H54 (cell line): ENCODE measurements around the gene GRID2IP.
A peak's percentile ranks its signal among the peaks of the same experiment; 100 is the strongest.

ENCODE experiments used
- DNase-seq: peaks from one replicate; pipeline ENCODE4 v3.0.0; 2011; ENCODE audit warnings: low spot score, mixed read lengths; ENCODE audit not compliant: insufficient read length
- FAIRE-seq: peaks from 3 replicates; lab custom pipeline; 2011; peaks lifted over from hg19 to GRCh38; lab: Jason Lieb, UNC
- POLR2A ChIP-seq: IDR thresholded peaks from 2 replicates; pipeline ENCODE4 v1.6.1; 2011; ENCODE audit warnings: low read depth, mild to moderate bottlenecking, low read length

Gene GRID2IP

GRCh38 chr7:6516387-6516983 lies 34.8 kb downstream of the GRID2IP start:
- FAIRE-seq (no peak), DNase-seq (peak; percentile 83)
- TF ChIP-seq POLR2A = no peak

DNA sequence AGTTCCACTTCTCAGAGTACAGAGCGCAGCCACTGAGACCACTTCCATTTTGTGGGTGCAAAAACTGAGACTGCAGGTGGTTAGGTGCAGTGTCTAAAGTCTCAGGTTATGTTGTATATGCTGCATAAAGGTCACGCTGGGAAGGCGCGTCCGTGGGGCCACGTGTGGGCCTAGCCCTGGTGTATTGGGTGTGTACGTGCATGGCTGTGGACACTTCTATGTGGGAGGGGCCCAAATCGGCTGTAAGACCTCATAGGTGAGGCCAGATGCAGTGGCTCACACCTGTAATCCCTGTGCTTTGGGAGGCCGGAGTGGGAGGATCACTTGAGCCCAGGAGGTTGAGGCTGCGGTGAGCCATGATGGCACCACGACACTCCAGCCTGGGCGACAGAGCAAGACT lies 37.7 kb downstream of the GRID2IP start:
- TF ChIP-seq POLR2A = no peak
- FAIRE-seq (no peak), DNase-seq (no peak)

DNA sequence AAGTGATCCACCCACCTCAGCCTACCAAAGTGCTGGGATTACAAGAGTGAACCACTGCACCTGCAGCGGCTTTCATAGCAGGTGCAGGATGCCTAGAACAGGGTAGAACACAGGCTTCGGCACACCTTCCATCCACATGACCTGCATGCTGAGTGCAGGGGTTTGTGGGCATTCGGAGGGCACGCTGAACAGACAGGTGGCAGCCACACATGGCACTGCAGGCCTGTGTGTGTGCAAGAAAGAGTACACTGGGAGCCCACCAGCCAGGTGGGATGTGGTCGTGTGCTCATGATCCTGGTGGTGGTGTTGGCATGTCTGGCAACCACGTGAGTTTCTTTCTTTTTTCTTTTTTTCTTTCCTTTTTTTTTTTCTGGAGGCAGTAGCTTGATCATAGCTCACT lies 38.4 kb downstream of the GRID2IP start:
- no peak for FAIRE-seq

DNA sequence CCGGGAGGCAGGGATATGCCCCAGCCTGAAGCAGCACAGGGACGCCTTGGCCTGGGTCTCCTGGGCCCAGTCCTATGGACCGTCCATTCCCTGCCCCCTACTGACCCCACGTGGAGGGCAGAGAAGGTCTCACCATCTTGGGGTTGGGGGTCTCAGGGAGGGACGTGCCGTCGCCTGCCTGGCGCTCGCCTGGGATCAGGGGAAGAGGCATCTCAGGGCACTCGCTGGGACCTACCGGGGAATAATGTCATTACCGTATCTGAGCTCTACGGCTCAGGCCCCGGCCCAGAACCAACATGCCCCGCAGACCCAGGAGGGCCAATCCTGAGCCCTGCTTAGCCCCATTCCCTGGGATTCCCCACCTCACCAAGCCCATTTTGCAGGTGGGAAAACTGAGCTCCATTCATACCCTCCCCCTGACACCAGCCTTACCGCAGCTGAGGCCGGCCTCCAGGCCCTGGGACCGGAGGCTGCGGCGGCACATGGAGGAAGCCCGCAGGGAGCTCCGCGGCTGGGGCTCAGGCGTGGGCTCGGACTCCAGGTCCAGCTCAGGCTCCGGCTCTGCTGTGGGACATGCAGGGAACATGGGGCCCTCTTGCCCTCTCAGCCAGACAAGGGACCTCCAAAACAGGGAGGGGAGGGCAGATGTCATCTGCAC lies 40.7 kb downstream of the GRID2IP start:
- no peak for TF ChIP-seq POLR2A
- FAIRE-seq = no peak
- DNase-seq = no peak

More for the DNA sequence above, 38.4 kb downstream of the GRID2IP start:
- no peak for DNase-seq
- no peak for TF ChIP-seq POLR2A

GRCh38 chr7:6508950-6509349 lies 42.3 kb downstream of the GRID2IP start:
- DNase-seq (no peak), FAIRE-seq (no peak)
- TF ChIP-seq POLR2A = no peak

GRCh38 chr7:6508539-6508938 lies 42.7 kb downstream of the GRID2IP start:
- no peak for TF ChIP-seq POLR2A
- no peak for DNase-seq

GRCh38 chr7:6507906-6508305 lies 43.4 kb downstream of the GRID2IP start:
- no peak for FAIRE-seq
- DNase-seq = no peak
- TF ChIP-seq POLR2A = no peak

More at GRCh38 chr7:6508539-6508938, 42.7 kb downstream of the GRID2IP start:
- no peak for FAIRE-seq

DNA sequence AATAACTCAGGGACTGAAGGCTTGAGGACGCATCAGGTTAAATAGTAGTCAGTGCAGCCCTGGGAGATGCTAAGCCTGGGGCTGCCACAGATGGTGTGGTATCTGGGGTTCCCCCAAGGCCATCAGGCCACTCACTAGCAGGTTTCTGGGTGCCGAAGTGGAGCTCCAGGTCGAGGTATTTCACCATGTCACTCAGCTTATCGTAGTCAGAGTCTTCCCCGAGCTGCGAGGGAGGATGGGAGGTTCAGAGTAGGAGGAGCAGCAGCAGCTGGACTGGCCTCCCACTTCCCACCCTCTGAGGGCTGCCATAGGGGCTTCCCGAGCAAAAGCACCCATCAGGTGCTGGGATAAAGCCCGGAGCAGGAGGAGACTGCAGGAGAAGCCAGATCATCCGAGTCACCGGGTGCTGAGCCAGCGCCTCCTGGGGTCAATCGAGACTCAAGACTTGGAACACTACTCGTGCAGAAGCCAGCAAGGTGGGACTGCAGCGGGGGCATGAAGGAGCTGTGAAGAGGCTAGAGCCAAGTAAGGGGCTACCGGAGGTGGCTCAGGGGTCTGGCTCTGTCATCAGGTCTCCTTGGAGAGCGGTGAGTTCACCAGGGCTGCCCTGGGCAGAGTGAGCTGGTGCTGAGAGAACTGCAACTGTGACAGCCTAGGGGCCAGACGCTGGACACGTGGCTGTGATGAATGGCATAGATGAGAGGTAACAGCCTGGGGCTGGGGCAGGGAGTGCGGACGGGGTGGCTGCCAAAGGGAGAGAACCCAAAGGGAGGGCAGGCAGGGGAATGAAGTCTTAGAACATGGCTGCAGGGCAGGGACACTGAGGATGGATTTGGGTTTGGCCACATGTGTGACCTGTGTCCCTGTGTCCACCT lies 45.3 kb downstream of the GRID2IP start:
- FAIRE-seq (no peak), DNase-seq (peak; percentile 64)
- no peak for TF ChIP-seq POLR2A

DNA sequence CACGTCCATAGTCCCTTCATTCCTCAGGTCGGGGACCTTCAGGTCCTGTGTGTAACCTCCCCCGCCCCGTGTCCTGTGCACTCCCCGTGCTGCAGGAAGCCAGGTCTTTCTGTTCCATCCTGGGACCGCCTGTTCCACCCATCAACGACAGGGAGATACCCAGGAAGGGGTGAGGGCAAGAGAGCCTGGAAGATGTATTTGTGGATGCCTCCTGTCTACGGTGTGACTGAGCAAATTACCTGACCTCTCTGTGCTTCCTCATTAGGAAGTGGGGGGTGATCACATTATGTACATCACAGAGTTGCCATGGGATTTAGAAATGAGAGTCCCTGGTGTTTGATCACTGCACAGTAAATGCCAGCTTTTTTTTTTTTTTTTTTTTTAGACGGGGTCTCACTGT lies 46.3 kb downstream of the GRID2IP start:
- FAIRE-seq (no peak), DNase-seq (no peak)
- no peak for TF ChIP-seq POLR2A

GRCh38 chr7:6502886-6503285 lies 48.4 kb downstream of the GRID2IP start:
- DNase-seq (no peak), FAIRE-seq (no peak)
- TF ChIP-seq POLR2A = no peak

DNA sequence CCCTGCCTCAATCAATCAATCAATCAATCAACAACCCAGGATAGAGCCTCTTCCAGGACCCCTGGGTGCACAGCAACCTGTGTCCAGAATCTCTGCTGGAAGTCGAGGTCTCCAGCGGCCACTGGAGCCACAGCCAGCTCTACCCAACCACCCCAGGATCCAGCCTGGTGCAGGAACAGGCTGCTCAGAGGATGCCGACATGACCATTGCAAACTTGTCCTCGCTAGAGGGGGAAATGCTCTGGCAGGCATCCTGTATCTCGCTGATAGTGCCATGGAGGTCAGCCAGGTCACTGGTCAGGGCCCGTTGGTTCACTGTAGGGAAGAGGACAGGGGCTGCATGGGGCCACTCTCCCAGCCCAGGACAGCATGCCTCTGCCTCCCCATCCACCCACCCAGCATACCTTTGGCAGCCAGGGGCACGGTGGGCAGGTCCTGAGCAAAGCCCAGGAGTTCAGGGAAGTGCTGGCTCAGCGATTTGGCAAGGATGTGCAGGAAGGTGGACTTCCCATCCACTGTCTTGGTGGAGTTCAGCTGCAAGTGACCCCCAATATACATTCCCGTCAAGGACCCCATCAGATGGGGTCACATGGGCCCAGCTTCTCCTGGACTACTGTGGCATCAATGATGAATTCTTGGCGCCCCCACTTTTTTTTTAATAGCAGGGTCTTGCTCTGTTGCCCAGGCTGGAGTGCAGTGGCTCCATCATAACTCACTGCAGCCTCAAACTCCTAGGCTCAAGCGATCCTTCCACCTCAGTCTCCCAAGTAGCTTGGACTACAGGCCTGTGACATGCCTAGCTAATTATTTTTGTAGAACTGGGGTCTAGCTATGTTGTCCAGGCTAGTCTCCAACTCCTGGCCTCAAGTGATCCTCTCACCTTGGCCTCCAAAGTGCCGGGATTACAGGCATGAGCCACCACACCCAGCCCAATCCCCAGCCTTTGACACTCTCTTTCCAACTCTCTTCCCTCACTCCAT lies 49.4 kb downstream of the GRID2IP start:
- DNase-seq (no peak), FAIRE-seq (no peak)
- TF ChIP-seq POLR2A = no peak

GRCh38 chr7:6500691-6501090 lies 50.6 kb downstream of the GRID2IP start:
- no peak for FAIRE-seq
- DNase-seq = no peak
- no peak for TF ChIP-seq POLR2A

DNA sequence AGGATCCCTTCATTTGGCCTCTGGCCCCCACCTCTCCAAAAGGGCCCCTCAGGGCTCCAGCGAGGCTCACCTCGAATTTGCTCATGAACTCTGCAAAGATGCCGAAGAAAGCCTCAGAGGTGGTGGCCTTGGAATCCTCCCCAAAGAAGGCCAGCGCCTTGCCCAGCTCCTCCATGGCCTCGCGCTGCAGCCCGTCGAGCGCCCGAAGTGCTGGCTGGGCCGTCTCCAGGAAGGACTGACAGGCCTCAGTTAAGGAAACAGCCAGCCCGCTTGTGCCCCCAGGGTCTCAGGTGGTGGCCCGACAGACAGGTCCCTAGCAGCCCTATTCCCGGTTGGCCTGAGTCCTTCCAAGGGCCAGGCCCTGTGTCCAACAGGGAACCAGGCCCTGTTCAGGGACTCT lies 53.3 kb downstream of the GRID2IP start:
- FAIRE-seq (no peak), DNase-seq (no peak)
- TF ChIP-seq POLR2A = no peak
